Measurements from ENCODE around the gene RAMP2.
"Not testable (repeated sequence)": the region's sequence is repeated elsewhere in the genome, so short reads cannot be mapped to it uniquely, and the experiment has no call there.

DNA sequence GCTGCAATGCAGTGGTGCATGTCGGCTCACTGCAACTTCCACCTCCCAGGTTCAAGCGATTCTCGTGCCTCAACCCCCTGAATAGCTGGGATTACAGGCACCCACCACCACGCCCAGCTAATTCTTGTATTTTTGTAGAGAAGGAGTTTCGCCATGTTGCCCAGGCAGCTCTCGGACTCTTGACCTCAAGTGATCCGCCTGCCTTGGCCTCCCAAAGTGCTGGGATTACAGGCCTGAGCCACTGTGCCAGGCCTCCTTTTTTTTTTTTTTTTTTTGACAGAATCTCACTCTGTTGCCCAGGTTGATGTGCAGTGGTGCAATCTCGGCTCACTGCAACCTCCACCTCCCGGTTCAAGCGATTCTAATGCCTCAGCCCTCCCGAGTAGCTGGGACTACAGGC lies 18.1 kb upstream of the RAMP2 start:
- TF ChIP-seq, protein P1, sequence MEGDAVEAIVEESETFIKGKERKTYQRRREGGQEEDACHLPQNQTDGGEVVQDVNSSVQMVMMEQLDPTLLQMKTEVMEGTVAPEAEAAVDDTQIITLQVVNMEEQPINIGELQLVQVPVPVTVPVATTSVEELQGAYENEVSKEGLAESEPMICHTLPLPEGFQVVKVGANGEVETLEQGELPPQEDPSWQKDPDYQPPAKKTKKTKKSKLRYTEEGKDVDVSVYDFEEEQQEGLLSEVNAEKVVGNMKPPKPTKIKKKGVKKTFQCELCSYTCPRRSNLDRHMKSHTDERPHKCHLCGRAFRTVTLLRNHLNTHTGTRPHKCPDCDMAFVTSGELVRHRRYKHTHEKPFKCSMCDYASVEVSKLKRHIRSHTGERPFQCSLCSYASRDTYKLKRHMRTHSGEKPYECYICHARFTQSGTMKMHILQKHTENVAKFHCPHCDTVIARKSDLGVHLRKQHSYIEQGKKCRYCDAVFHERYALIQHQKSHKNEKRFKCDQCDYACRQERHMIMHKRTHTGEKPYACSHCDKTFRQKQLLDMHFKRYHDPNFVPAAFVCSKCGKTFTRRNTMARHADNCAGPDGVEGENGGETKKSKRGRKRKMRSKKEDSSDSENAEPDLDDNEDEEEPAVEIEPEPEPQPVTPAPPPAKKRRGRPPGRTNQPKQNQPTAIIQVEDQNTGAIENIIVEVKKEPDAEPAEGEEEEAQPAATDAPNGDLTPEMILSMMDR (IDR thresholded peaks at IDR 0.05): not testable (repeated sequence)
- TF ChIP-seq POLR2A (IDR thresholded peaks at IDR 0.05): not testable (repeated sequence)

All from esophagus squamous epithelium (tissue), 4 donors.